ENCODE data around the gene VASP. TPM values are rescaled to one million over a fixed set of nuclear protein-coding genes. Genes with fewer than 3 reads are reported as not detected.

Gene VASP
- polyA plus RNA-seq, 2 of the 4 experiments (the other 2 are of a cell fraction): 64.5 to 94.3 TPM

GRCh38 chr19:45457776-45458175, 49.5 kb upstream of the VASP start:
- ChIA-PET POLR2A (no interaction called here), CTCF (interaction anchor here (2.5 to 33.4 kb wide), 4 partner anchors 9 to 28 kb away, joined by 6 to 1883 read pairs (median 102); partner anchors contain the start of genes ERCC1 and FOSB)
- ATAC-seq (no peak), DNase-seq (ENCODE audit: low read depth in 1 of 2, low spot score in 1 of 2) (no peak), FAIRE-seq (no peak)
- no peak overlapping the region for H3K4me2 ChIP-seq
- no peaks in the 10 kb centered on the region for H3K9me3 ChIP-seq
- TF ChIP-seq KDM1A (IDR thresholded peaks at IDR 0.05; ENCODE audit: low read depth): 0 out of 2 replicates have a peak, but pooled peaks have one; percentile 24
- 0 out of 2 replicates have a peak, but pooled peaks have one; percentile 41 for TF ChIP-seq CHD4 (IDR thresholded peaks at IDR 0.05; ENCODE audit: borderline replicate concordance)
- TF ChIP-seq ZFP36 (IDR thresholded peaks at IDR 0.05; ENCODE audit: borderline replicate concordance, partially characterized antibody): peak; percentile 99
- no peak for TF ChIP-seq USF2 (IDR thresholded peaks at IDR 0.05)
- H3K4me1 ChIP-seq: peaks cover 40% of the 10 kb centered on the region
- no peak overlapping the region for H3K4me3 ChIP-seq
- H3K27ac ChIP-seq: peak overlapping the region in 1 of 2 experiments; percentile 45; a peak in 2 of 6 replicates

- DNase-seq (ENCODE audit: low read depth in 1 of 2, low spot score in 1 of 2): no peak
- POLR2A ChIA-PET: no interaction called here
- Histone ChIP-seq H3K9me3 (no peaks in the 10 kb centered on the region), H3K4me3 (no peak overlapping the region), H3K27ac (0 out of 6 replicates have a peak overlapping the region, but pooled peaks of 1 of the 2 experiments have one; percentile 9), H3K4me1 (peaks cover 15% of the 10 kb centered on the region), H3K4me2 (no peak overlapping the region)
- TF ChIP-seq HOXB5 (CRISPR knock-in tag; IDR thresholded peaks at IDR 0.05) (no peak), ZSCAN20 (CRISPR knock-in tag; IDR thresholded peaks at IDR 0.05) (no peak), ZFP36 (IDR thresholded peaks at IDR 0.05; ENCODE audit: borderline replicate concordance, partially characterized antibody) (peak; percentile 60), CHD4 (IDR thresholded peaks at IDR 0.05; ENCODE audit: borderline replicate concordance) (no peak), TFCP2L1 (CRISPR knock-in tag; IDR thresholded peaks at IDR 0.05) (no peak)
- FAIRE-seq: no peak
- CTCF ChIA-PET: interaction anchor here (0.6 to 33.4 kb wide), 5 partner anchors 18 to 820 kb away, joined by 3 to 1883 read pairs (median 9); partner anchors contain the start of gene ERCC1
- ATAC-seq: no peak
- 61% methylated on average over 8 of the region's 8 CpGs for WGBS (ENCODE audit: missing lambda C conversion rate)
Observed at GRCh38 chr19:45460807-45461347, 46.4 kb upstream of the VASP start.

GRCh38 chr19:45462174-45462573, 45.1 kb upstream of the VASP start:
- Histone ChIP-seq H3K27ac (no peak overlapping the region), H3K4me1 (peaks cover 14% of the 10 kb centered on the region), H3K4me3 (no peak overlapping the region), H3K9me3 (no peaks in the 10 kb centered on the region), H3K4me2 (no peak overlapping the region)
- DNase-seq (ENCODE audit: low read depth in 1 of 2, low spot score in 1 of 2) (no peak), ATAC-seq (no peak), FAIRE-seq (no peak)
- ChIA-PET CTCF (interaction anchor here (0.7 to 33.4 kb wide), 4 partner anchors 16 to 276 kb away, joined by 4 to 1883 read pairs (median 89); partner anchors contain the start of gene ERCC1), POLR2A (no interaction called here)
- TF ChIP-seq RCOR1 (IDR thresholded peaks at IDR 0.05; ENCODE audit: low read depth, low read length) (no peak), BHLHE40 (IDR thresholded peaks at IDR 0.05; ENCODE audit: low read depth, low read length) (no peak)
- WGBS (ENCODE audit: missing lambda C conversion rate): 57% methylated on average over 4 of the region's 4 CpGs

GRCh38 chr19:45463241-45463640, 44.0 kb upstream of the VASP start:
- ChIA-PET POLR2A (no interaction called here), CTCF (interaction anchor here (2.7 to 33.4 kb wide), 3 partner anchors 15 to 26 kb away, joined by 9 to 1883 read pairs (median 169); partner anchors contain the start of gene ERCC1)
- TF ChIP-seq MAX (IDR thresholded peaks at IDR 0.05) (no peak), RCOR1 (IDR thresholded peaks at IDR 0.05; ENCODE audit: low read depth, low read length) (no peak), NPAS2 (CRISPR knock-in tag; IDR thresholded peaks at IDR 0.05; ENCODE audit: borderline replicate concordance) (no peak), KDM5A (IDR thresholded peaks at IDR 0.05) (no peak), PBX3 (IDR thresholded peaks at IDR 0.05) (no peak), SREBF2 (IDR thresholded peaks at IDR 0.05) (no peak), HOXB5 (CRISPR knock-in tag; IDR thresholded peaks at IDR 0.05) (no peak), HEYL (CRISPR knock-in tag; IDR thresholded peaks at IDR 0.05) (no peak)
- H3K27ac ChIP-seq: no peak overlapping the region
- WGBS (ENCODE audit: missing lambda C conversion rate): 72% methylated on average over 4 of the region's 4 CpGs
- FAIRE-seq (no peak), DNase-seq (ENCODE audit: low read depth in 1 of 2, low spot score in 1 of 2) (no peak), ATAC-seq (no peak)
- H3K4me1 ChIP-seq: peaks cover 18% of the 10 kb centered on the region
- H3K4me2 ChIP-seq: no peak overlapping the region
- no peak overlapping the region for H3K4me3 ChIP-seq
- no peaks in the 10 kb centered on the region for H3K9me3 ChIP-seq

Measured in A549 (cell line).